HG02798 (cell line): ENCODE measurements around the gene SLFNL1.

Experiments used
- ATAC-seq: cut with Tn5 transposase; IDR thresholded peaks from one replicate; pipeline ENCODE4 v1.9.1; 2021; ENCODE audit warnings: mild to moderate bottlenecking; ENCODE audit not compliant: unreplicated experiment, poor library complexity

Gene SLFNL1

DNA sequence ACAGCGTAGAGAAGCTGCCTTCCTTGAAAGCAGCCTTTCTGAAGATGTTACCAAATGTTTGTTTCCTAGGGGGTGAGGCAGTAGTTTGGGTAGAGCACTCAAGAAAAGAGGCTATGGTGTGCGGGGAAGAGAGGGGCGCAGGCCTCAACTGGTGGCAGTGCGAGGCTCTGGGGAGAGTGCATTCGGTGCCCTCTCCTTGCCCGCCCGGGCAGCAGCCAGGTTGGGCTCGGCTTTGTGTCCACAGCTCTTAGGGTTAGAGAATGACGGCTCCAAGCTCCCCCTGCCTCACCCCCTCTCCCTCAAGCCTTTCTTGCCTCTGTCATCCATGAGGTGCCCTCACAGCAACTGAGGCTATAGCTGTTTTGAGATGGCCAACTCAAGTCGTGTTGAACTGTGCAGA is 899 bp upstream of the SLFNL1 start:
- ATAC-seq: no peak

DNA sequence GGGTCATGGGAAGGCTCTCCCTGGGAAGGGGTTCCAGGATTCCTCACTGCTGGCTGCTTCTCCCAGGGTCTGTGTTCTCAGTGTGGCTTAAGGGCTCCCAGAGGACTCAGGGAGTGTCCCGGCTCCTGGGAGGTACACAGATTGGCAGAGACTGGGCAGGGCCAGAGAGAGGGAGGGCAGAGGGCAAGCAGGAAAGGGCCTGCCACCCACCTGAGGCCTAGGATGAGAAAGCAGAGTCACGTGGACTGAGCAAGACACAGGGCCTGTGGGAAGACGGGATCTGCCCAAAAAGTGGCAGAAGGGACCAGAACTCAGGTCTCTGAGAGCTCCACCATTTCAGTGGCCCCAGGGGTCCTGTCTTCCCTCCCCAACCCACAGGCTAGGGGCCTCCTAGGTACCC is 871 bp downstream of the SLFNL1 start:
- no peak for ATAC-seq

DNA sequence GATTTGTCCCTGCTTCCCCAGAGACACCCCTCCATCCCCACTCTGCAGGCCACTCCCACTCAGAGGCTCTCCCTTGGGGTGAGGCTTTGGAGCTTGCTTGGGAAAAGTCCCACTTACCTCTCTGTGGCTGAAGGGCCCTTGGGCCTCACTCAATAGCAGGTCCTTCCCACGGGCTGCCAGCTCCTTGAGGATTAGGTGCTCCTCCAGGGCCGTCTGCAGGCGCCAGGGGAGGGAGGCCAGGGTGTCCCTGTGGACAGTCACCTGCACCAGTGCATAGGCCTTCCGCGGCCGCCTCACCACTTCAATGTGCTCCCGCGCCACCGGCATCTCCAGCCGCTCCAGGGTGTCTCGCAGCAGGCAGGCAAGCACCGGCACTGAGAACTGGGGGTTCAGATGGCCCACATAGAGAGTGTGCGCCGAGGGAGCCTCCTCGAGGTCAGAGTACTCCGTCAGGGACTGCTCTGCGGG is 1.4 kb downstream of the SLFNL1 start:
- ATAC-seq: no peak

DNA sequence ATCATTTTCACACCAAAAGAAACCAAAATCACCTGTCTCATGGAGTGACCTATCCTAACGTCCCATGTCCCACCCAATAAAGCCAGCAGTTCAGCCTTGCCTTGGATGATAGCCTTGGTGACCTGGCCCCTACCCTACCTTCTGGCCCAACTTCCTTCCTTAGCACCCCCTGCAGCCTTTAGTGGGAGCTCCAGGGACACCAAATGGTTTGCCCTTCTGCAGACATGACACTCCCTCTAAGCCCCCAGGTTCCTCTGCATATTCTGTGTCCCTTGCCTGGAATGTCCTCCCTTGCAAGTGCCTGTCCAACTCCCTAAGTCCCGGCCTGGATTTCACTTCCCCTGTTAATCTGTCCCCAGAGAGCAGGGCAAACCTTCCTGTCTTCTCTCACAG is 2.2 kb downstream of the SLFNL1 start:
- ATAC-seq: no peak

DNA sequence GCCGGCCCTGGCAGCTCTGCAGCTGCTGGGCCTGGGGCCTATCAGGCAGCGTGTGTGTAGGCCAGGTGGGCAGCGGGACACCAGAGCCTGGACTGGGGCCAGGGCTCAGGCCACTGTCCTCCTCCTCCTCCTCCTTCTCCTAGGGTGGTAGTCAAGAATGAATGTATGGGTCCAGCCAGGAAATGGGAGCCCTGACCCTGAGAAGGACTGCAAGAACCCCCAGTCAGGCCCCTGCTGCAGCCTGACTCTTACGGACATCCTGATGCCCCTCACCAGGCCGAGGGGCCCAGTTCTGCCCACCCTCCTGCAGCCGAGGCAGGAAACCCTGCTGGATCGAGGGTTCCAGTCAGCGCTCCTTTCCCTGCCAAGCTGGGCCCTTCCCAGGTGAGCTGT is 3.5 kb downstream of the SLFNL1 start:
- ATAC-seq: no peak

DNA sequence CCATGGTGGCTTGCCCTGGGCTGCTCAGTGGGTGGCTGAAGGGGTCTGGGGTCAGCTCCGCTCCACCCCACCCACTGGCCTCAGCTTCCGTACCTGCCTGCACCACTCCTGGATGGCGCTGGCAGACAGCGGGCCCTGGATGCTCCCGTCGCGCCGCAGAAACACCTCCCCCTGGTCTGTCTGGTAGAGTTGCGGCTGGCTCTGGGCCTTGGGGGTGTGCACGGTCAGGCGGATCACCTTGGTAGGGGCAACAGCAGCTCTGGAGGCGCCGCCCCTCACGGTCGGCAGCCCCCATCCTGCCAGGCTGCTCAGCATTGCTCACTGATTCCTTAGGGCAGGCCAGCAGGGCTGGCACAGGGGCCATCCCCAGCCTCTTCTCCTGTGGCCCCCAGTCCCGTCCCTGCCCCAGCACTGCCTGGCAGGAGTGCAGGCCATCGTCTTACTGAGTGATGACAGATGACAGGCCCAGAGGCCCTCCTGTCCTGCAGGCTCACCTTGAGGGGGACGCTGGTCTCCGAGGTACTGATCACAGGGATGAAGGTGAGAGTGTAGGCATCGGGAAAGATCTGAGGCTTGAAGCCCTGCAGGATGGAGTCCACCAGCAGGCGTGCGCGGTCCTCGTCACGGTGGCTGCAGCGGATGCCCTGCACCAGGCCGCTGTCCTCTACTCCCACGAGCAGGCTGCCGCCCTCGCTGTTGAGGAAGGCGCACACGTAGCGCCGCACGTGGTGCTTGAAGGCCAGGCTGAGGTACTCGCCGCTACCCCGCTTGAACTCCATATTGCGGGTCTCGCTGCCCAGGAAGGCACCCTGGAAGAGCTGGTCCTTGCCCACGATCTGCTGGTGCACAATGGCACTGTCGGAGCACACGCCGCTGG is 4.1 kb downstream of the SLFNL1 start:
- no peak for ATAC-seq

DNA sequence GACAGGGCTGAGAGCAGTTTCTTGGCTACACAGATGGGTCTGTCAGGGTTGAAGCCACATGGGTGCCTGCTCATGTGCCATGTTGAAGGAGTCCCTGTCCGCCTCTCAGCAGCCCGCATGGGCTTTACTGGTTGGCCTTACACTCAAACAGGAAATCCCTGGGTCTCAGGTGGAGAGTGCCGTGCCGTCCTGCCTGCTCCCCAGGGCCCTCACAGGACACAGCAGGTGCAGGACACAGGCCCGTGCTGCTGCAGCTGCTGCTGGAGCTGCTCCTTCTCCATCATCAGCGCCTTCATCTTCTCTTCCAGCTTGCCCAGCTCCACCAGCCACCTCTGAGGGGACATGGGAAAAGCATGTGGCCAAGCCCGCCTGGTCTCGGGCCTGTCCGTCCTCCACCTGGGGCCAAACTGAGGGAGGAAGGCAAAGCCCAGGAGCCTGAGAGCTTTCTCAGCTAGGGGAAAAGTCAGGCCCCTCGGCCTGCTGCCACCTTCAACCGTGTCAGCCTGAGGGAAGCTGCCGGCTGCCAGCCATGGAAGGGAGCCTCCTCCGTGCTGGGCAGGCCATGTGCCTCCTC is 5.5 kb downstream of the SLFNL1 start:
- ATAC-seq: no peak

DNA sequence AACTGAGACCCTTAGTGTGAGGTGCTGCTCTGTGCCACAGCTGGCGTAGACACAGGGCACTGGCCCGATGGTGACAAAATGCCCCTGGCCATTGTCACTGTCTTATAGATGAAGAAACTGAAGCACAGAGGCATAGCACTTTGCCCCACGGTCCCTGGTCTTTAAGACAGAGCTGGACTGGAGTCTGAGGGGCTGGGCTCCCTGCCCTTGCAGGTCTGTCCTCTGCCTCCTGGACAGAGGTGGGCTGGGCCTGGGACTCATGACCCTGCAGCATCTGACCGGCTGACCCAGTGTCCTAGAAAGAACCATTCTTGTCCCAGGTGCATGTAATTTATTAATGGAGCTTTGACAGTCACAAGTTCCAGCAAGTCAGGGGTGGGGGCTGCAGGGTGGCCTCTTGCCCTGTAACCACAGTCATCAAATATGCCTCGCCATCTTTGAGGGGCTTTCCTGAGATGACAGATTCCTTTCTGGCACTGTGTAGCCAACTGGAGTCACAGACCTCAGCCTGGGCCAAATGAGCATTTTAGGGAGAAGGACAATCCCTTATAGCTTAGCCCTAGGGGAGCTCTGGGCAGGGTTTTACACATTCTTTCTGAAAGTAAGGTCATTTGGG is 6.1 kb downstream of the SLFNL1 start:
- ATAC-seq: no peak

DNA sequence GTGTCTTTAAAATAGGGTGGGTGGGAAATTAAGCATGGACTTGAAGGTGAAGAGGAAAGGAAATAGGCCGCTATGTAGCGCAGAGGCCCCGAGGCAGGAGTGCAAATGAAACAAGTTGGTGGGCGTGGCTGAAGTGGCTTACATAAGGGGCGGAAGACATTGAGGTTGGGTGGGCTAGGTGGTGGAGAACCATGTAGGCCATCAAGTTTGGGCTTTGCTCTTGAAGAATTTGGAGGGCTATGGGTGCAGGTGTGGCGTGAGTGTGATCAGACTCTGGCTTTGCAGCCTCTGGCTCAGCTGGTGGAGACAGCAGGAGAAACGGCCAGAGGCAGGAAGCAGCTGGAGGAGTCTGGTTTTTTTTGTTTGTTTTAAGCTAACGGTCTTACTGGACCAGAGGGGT is 6.7 kb downstream of the SLFNL1 start:
- no peak for ATAC-seq

DNA sequence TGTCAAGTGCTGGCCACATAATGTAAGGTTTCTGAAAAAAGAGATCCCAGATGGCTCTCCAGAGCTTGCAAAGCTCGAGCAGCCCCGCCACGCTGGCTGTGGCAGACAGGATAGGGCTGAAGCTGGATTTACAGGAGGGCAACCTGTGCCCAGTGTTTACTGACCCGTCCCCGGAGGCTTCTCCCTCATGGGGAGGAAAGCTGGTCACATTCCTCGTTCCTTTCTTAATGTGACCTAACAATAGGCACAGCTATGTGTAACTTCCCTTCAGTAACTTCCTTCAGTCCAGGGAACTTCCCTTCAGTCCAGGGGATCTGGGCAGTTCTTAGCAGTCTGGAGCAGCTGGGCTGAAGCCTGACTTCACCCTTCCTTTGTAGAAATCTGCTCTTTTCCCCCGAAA is 7.7 kb downstream of the SLFNL1 start:
- ATAC-seq: no peak

DNA sequence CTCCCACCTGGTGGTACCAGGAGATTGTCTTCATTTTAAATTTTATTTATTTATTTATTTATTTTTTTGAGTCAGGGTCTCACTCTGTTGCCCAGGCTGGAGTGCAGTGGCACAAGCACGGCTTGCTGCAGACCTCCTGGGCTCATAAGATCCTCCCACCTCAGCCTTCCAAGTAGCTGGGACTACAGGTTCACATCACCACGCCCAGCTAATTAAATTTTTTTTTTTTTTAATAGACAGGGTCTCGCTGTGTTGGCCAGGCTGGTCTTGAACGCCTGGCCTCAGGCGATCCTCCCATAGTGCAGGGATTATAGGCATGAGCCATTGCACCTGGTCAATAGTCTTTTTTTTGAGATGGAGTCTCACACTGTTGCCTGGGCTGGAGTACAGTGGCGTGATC is 8.5 kb downstream of the SLFNL1 start:
- ATAC-seq: no peak

DNA sequence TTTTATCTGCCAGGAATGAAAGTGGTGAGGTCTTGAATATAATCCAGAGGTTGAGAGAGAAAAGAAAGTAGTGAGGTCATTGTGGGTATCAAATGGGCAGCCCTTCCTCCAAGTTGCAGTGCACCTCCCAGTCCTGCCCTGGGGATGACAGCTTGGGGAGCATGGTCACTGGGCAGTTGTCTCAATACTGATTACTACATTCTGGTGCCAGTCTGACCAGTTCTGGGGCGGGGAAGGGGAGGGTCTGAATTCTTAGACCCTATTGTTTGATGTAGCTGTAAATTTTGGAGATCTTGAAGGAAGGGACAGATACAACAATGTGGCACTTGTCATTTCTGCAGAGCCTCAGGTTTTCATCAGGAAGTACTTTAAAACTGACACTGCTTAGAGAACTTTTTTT is 11.2 kb downstream of the SLFNL1 start:
- ATAC-seq: no peak

DNA sequence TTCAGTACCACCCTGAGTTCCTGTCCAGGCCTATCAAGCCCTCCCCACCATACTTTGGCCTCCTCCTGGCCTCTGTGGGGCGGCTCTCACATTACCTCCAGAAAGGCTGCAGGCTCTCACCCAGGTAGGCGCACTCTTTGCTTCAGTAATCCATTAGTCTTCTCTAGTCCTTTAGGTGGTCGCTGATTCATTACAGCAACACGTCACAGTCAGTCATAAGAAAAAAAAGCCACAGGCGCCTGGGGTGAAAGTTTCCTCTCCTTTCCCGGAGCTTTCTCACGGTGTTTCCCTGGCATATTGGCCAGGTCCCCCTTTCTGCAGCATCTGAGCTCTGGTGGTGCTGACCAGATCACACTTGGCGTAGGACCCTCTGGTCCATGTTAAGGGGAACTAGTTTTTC is 12.1 kb downstream of the SLFNL1 start:
- no peak for ATAC-seq

DNA sequence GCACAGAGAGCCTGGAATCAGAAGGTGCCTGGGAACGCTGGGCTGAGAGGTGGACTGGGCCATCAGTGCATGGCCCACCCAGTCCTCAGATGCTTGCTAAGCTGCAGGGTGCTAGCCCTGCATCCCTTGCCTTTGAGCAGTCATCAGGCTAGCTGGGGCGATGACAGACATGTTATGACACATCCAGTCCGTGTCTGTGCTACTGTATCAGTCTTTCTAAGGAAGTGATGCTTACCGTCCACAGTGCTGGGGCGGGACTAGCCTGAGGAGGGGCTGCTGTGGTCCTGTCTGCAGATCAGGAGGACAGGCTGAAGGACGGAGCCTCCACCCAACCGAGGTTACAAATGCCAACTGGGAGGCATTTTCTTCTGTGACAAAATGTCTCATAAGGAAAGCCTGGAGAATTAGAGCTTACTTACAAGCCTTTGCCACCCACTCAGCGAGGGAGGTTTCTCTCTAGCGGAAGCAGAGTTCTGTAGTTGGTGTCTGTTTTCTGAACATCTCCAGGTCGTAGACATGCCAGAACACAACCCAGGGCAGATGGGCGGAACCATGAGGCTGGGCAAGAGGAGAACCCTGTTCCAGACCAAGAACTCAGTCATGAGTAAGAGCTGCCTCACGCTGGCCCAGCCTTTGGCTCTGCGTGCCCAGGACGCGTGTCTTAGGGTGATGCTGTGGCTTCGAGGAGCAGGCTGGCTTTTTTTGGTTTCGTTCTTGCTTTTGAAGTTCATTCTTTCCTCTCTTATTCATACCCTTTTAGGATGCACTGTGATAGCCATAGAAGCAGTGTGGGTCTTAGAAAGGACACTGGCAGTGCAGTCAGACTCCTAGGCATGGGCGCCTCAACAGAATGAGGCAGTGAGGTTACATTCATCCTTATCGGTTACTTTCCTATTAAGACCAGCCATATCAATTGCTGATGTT is 14.3 kb downstream of the SLFNL1 start:
- no peak for ATAC-seq

DNA sequence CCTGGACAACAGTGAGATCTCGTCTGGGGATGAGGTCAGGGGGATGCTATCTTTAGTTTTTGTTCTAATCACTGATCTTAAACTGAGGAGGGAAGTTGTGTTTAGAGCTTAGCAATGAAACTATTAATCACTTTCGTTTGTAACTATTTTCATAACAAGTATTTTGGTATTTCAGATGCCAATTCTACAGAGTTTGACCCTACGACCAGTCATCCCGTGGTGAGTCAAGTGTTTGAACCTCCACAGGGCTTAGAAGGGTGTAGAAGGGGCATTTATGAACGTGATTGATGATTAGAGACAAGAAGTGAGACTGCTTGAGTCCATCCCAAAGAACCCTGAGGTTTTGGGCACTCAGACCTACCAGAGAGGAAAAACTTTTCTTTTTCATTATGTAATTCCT is 15.6 kb downstream of the SLFNL1 start:
- ATAC-seq: no peak

DNA sequence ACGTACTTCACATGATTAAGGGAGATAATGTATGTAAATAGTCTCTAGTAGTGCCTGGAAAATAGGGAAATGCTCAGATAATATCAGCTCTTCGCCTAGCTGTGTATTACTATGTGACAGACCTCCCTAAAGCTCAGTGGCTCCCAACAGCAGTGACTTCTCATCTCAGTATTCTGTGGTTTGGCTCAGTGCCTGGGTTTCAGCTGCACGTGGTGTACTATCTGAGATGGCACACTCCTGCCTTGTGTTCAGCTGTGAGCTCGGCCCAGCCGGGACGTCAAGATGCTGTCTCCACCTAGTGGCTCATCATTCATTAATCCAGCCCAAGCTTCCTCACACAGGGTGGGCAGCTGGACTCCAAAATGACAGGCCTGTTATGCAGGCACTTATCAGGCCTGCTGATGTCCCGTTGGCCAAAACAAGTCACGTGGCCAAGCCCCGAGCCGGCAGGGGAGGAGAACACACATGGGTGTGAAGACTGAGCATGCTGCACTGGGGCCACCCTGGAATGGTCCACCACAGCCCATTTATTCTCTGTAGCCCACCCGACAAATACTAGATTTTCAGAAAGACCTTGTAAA is 17.8 kb downstream of the SLFNL1 start:
- peak; percentile 98 for ATAC-seq

DNA sequence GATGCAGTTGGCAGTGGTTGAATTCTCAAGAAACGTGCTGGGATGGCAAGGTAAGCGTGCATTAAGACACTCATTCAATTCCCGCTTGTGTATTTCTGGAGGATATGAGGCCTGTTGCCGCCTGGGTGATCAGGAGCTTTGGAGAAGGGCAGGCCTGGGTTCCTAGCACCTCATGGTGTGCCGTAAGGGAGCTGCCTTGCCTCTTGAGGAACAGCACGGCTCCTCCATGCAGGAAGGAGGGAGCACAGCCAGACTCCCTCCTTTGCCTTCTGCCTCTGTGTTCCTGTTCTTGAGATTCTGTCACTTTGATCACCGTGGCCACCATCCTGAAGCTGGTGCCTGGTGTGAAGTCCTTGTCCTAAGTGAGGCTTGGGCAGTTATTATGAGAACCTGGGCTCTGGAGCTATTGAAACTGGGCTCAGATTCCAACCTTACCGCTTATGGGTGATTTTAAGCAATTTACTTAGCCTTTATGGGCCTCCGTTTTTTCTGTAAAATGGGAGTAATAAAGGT is 18.3 kb downstream of the SLFNL1 start:
- ATAC-seq: no peak

DNA sequence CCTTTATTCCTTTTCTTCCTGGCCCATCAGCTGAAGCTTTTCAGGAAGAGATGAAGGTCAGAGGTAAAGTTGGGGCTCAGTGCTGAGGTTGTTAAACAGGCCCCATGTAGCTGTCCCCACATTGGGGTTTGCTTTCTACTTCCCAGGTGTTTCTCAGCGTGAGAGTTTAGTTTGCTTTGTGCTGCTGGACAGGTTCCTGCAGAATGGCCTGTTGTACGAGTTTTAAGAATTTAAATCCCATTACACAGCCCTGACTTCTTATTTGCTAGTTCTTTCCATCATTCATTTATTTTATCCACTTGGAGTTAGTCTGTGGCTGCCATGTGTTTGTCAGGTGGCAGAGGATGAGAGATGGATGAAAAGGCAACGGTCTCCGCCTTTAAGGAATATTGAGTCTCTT is 22.9 kb downstream of the SLFNL1 start:
- ATAC-seq: no peak

DNA sequence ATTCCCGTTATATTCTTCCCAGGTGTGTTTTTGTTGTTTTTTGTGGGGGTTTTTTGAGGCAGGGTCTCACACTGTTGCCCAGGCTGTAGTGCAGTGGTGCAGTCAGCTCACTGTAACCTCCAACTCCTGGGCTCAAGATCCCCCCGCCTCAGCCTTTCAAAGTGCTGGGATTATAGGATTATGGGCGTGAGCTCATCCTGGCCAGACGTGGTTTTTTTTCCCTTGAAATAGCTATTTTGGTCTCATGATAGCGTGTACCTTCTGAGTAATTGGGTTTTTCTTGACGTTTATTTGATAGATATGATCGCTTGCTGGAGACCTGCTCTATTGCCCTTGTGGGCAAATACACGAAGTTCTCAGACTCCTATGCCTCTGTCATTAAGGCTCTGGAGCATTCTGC is 24.4 kb downstream of the SLFNL1 start:
- ATAC-seq: no peak

DNA sequence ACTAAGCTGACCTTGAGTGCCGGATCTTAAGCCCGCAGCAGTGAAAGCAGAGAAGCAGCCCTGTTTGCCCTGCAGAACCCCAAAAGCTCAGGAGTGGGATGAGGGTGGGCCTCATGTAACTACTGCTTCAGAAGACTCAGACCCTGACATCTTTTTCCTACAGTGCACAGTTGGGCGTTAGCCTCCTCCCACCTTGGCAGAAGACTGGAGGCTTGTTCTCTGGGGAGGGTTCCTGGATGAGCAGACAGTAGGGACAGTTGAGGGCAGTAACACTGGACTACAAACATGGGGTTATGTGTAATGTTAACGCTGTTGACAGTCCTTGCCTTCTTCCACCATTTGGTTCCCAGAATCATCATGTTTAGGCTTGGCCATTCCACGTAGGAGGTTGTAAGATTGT is 32.5 kb downstream of the SLFNL1 start:
- ATAC-seq: no peak
